MG63 (cell line): ENCODE results near the gene PPP2R1B. TPM values are rescaled to one million over a fixed set of nuclear protein-coding genes. Genes with fewer than 3 reads are reported as not detected.

Experiments used
- DNase-seq: peaks from one replicate; pipeline ENCODE4 v3.0.0-alpha.2; 2020
- H3K27me3 ChIP-seq: fragments of 250-450 bp; sonication (Bioruptor Pico); 2 replicates; pipeline ENCODE4 v1.5.1; 2020; ENCODE audit warnings: mild to moderate bottlenecking, moderate library complexity
- H3K36me3 ChIP-seq: fragments of 250-450 bp; sonication (Bioruptor Pico); 2 replicates; pipeline ENCODE4 v1.5.1; 2020; ENCODE audit warnings: mild to moderate bottlenecking, moderate library complexity
- H3K4me3 ChIP-seq: fragments of 250-450 bp; sonication (Bioruptor Pico); 2 replicates; pipeline ENCODE4 v1.5.1; 2020; ENCODE audit warnings: mild to moderate bottlenecking, moderate library complexity
- H3K9me3 ChIP-seq: fragments of 250-450 bp; sonication (Bioruptor Pico); 2 replicates; pipeline ENCODE4 v1.5.1; 2020; ENCODE audit warnings: mild to moderate bottlenecking, moderate library complexity
- total RNA-seq: library from RNA; depleted of rRNA; stranded (reverse); fragments of >200 nt; shearing (Covaris generic); gene quantifications from 2 replicates; pipeline ENCODE4 v1.2.3, GENCODE V29; 2014; ENCODE audit warnings: low replicate concordance

PPP2R1B gene
- total RNA-seq, 1 experiment from 2014 or later = 16.1 TPM

- Histone ChIP-seq H3K27me3 (no peaks in the 10 kb centered on the region), H3K36me3 (peaks cover 46% of the 10 kb centered on the region), H3K4me3 (no peak overlapping the region), H3K9me3 (no peaks in the 10 kb centered on the region)
- no peak for DNase-seq
Observed at GRCh38 chr11:111736621-111737443, 29.4 kb downstream of the PPP2R1B start.

- peak; percentile 59 for DNase-seq
- Histone ChIP-seq H3K9me3 (no peaks in the 10 kb centered on the region), H3K4me3 (no peak overlapping the region), H3K27me3 (no peaks in the 10 kb centered on the region), H3K36me3 (peaks cover 40% of the 10 kb centered on the region)
Observed at GRCh38 chr11:111736181-111736590, 30.0 kb downstream of the PPP2R1B start.

GRCh38 chr11:111735262-111736116 is 30.7 kb downstream of the PPP2R1B start:
- Histone ChIP-seq H3K9me3 (no peaks in the 10 kb centered on the region), H3K36me3 (peaks cover 38% of the 10 kb centered on the region), H3K27me3 (no peaks in the 10 kb centered on the region), H3K4me3 (peak overlapping the region; percentile 29)
- DNase-seq = peak; percentile 96

GRCh38 chr11:111734954-111735261 is 31.3 kb downstream of the PPP2R1B start:
- no peak for DNase-seq
- Histone ChIP-seq H3K9me3 (no peaks in the 10 kb centered on the region), H3K36me3 (peaks cover 39% of the 10 kb centered on the region), H3K27me3 (no peaks in the 10 kb centered on the region), H3K4me3 (no peak overlapping the region)

- no peak for DNase-seq
- Histone ChIP-seq H3K4me3 (no peak overlapping the region), H3K9me3 (no peaks in the 10 kb centered on the region)
Observed at GRCh38 chr11:111734101-111734953, 31.9 kb downstream of the PPP2R1B start.

GRCh38 chr11:111733611-111734088 is 32.5 kb downstream of the PPP2R1B start:
- peak; percentile 19 for DNase-seq
- no peaks in the 10 kb centered on the region for H3K9me3 ChIP-seq

More at GRCh38 chr11:111734101-111734953, 31.9 kb downstream of the PPP2R1B start:
- Histone ChIP-seq H3K36me3 (peaks cover 39% of the 10 kb centered on the region), H3K27me3 (no peaks in the 10 kb centered on the region)

GRCh38 chr11:111733016-111733415 is 33.2 kb downstream of the PPP2R1B start:
- Histone ChIP-seq H3K9me3 (no peaks in the 10 kb centered on the region), H3K36me3 (peaks cover 30% of the 10 kb centered on the region), H3K4me3 (no peak overlapping the region), H3K27me3 (no peaks in the 10 kb centered on the region)
- peak; percentile 85 for DNase-seq

More at GRCh38 chr11:111733611-111734088, 32.5 kb downstream of the PPP2R1B start:
- Histone ChIP-seq H3K27me3 (no peaks in the 10 kb centered on the region), H3K36me3 (peaks cover 35% of the 10 kb centered on the region), H3K4me3 (no peak overlapping the region)

GRCh38 chr11:111731821-111732220 is 34.4 kb downstream of the PPP2R1B start:
- Histone ChIP-seq H3K9me3 (no peaks in the 10 kb centered on the region), H3K4me3 (no peak overlapping the region), H3K36me3 (peaks cover 24% of the 10 kb centered on the region), H3K27me3 (no peaks in the 10 kb centered on the region)
- DNase-seq = no peak

- DNase-seq = peak; percentile 81
- no peaks in the 10 kb centered on the region for H3K9me3 ChIP-seq
- peaks cover 18% of the 10 kb centered on the region for H3K36me3 ChIP-seq
- H3K27me3 ChIP-seq = no peaks in the 10 kb centered on the region
- no peak overlapping the region for H3K4me3 ChIP-seq
Observed at GRCh38 chr11:111730871-111731591, 35.2 kb downstream of the PPP2R1B start.

GRCh38 chr11:111729831-111730311 is 36.3 kb downstream of the PPP2R1B start:
- Histone ChIP-seq H3K9me3 (no peaks in the 10 kb centered on the region), H3K36me3 (peaks cover 24% of the 10 kb centered on the region), H3K27me3 (no peaks in the 10 kb centered on the region), H3K4me3 (no peak overlapping the region)
- DNase-seq = no peak

- peaks cover 25% of the 10 kb centered on the region for H3K36me3 ChIP-seq
- no peaks in the 10 kb centered on the region for H3K9me3 ChIP-seq
- no peak for DNase-seq
- H3K27me3 ChIP-seq = no peaks in the 10 kb centered on the region
- H3K4me3 ChIP-seq = no peak overlapping the region
Observed at GRCh38 chr11:111729071-111729830, 36.9 kb downstream of the PPP2R1B start.

- peaks cover 36% of the 10 kb centered on the region for H3K36me3 ChIP-seq
- DNase-seq = no peak
- no peak overlapping the region for H3K4me3 ChIP-seq
- H3K27me3 ChIP-seq = no peaks in the 10 kb centered on the region
- no peaks in the 10 kb centered on the region for H3K9me3 ChIP-seq
Observed at GRCh38 chr11:111727431-111727830, 38.8 kb downstream of the PPP2R1B start.

GRCh38 chr11:111726301-111726713 is 39.9 kb downstream of the PPP2R1B start:
- Histone ChIP-seq H3K9me3 (no peaks in the 10 kb centered on the region), H3K4me3 (no peak overlapping the region), H3K36me3 (peaks cover 42% of the 10 kb centered on the region), H3K27me3 (no peaks in the 10 kb centered on the region)
- DNase-seq = no peak

- H3K4me3 ChIP-seq = no peak overlapping the region
- no peak for DNase-seq
- H3K27me3 ChIP-seq = no peaks in the 10 kb centered on the region
- H3K9me3 ChIP-seq = no peaks in the 10 kb centered on the region
- H3K36me3 ChIP-seq = peaks cover 49% of the 10 kb centered on the region
Observed at GRCh38 chr11:111725621-111726020, 40.6 kb downstream of the PPP2R1B start.

GRCh38 chr11:111724615-111725129 is 41.5 kb downstream of the PPP2R1B start:
- H3K27me3 ChIP-seq = no peaks in the 10 kb centered on the region
- H3K9me3 ChIP-seq = no peaks in the 10 kb centered on the region
- DNase-seq = no peak
- no peak overlapping the region for H3K4me3 ChIP-seq
- peaks cover 56% of the 10 kb centered on the region for H3K36me3 ChIP-seq
